Thyroid gland (tissue), 4 donors: Measurements from ENCODE around the gene CROT.

Source experiments
- CTCF ChIP-seq, 6 experiments: fragments of 200-600 bp in 3 of 6; fragments of 450-650 bp in 3 of 6; sonication (generic) in 3 of 6; IDR thresholded peaks; one replicate each; pipeline ENCODE4 v1.5.1; 2016 to 2019; ENCODE audit warnings: antibody characterized with exemption in 6 of 6, mild to moderate bottlenecking in 2 of 6, inconsistent platforms in 1 of 6, moderate library complexity in 1 of 6
- POLR2A ChIP-seq, 2 donors: fragments of 450-650 bp; IDR thresholded peaks; one replicate each; pipeline ENCODE4 v1.6.1; 2017; ENCODE audit warnings: antibody characterized with exemption in 2 of 2, mild to moderate bottlenecking in 2 of 2, moderate library complexity in 1 of 2

- TF ChIP-seq CTCF (IDR thresholded peaks at IDR 0.05) (no peak), POLR2A (IDR thresholded peaks at IDR 0.05) (no peak)
Observed at GRCh38 chr7:87445897-87446296, 100.4 kb downstream of the CROT start.
